Activated T-helper 1 cell treated with Interleukin-2 at 50 U/mL for 16 hours (primary cell): Measurements from ENCODE around the gene KLRB1.
"Not testable (repeated sequence)": the region's sequence is repeated elsewhere in the genome, so short reads cannot be mapped to it uniquely, and the experiment has no call there.

Source experiments
- DNase-seq: peaks from one replicate; pipeline ENCODE4 v3.0.0-alpha.2; 2020; ENCODE audit warnings: low read depth

Gene KLRB1

GRCh38 chr12:9607716-9608115 lies at the start of gene KLRB1:
TSS of gene KLRB1 (minus strand) at chr12:9607916. CDS start at chr12:9607839, 77 bp downstream.
- DNase-seq = no peak

GRCh38 chr12:9651265-9651729 lies 43.6 kb upstream of the KLRB1 start:
- no peak for DNase-seq

GRCh38 chr12:9650151-9650576 lies 42.4 kb upstream of the KLRB1 start:
- no peak for DNase-seq

GRCh38 chr12:9649532-9649940 lies 41.8 kb upstream of the KLRB1 start:
- no peak for DNase-seq

GRCh38 chr12:9648701-9649531 lies 41.2 kb upstream of the KLRB1 start:
- no peak for DNase-seq

DNA sequence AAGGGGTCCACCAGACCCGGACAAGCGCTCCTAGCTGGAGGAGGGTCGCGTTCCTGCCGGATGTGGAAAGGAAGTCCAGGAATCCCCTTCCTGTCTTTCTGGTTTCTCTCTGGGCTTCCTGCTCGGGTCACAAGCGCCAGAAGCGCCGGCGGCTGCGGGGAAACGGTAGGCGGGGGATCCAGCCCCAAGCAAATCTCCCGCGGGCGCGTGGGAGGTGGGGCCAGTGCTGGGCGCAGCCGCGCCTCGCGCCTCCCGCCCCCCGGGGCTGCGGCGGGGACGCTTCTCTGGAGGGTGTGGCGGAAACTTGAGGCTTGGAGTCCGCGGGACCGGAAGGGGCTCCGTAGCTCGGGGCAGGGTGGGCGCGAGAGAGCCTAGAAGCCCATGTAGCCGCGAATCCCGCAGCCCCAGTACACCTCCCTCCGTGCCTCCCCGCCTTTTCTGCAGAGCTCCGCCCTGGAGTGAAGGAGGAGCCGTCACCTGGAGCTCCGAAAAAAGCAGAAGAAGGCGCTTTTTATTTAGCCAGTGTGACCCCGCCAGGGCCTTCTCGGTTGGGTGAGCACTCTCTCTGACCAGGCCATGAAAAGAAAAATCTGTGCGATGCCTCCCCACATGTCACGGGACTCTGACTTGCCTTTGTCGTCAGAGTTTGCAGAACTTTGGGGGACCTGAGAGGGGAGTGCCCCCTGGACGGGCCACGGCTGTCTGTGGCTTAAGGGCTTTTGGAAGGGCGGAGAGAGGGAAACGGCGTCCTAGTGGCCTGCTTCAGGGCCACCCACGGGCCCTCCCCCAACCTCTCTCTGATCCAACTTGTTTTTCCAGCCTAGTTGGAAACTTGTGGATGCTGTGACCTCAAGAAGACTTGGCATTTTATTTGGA lies 40.3 kb upstream of the KLRB1 start:
- peak; percentile 86 for DNase-seq

DNA sequence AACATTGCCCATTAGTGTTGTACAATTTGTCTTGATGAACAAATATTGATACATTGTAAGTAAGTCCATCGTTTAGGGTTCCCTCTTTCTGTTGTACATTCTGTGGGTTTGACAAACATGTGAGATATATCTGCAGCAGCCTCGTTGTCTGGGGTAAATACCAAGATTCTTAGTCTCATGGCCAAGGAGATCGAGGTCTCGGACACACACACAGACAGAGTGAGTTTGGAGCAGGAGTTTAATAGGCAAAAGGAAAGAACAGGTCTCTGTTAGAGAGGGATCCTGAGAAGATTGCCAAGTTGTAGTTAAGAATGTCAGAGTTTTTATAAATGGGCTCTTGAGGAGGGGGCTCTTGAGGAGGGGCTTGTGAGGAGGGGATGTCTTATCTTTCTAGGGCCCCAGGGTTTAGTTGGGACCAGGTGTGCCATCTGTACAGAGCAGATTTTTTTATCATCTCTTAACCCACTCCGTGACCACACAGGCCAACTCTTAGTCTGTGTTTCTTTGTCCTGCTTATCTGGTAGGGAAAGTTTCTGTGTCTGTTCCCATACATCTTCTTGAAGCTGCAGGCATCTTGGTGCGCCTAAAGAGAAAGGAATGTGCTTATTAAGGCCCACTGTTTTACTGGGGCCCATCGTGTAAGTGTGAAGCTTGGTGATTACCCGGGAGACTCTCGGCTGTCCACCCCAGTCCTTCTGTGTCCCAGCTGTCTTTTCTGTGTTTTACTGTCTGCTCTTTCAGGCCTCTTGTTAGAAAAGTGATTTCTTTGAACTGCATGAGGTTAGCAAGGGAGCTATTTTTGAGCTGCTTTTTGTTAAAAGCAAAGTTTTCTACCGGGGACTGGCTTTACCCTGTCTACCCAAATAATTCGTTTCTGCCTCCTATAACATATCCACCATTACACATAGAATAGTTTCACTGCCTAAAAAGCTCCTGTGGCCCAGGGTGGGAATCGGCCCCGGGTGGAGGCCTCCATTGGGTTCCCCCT lies 39.4 kb upstream of the KLRB1 start:
- no peak for DNase-seq

DNA sequence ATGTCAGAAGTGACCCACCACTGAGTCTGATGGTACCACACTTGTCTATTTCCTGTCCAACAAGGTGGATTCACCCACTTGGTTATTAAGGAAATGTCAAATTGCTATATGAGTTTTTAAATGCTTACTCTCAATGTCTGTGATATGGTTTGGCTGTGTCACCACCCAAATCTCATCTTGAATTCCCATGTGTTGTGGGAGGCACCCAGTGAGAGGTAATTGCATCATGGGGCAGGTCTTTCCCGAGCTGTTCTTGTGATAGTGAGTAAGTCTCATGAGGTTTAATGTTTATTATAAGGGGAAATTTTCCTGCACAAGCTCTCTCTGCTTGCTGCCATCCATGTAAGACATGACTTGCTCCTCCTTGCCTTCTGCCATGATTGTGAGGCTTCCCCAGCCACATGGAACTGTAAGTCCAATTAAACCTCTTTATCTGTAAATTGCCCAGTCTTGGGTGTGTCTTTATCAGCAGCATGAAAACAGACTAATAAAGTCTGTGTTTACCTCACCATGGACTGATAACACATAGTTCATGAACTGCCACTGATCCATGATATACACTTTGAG lies 37.4 kb upstream of the KLRB1 start:
- not testable (repeated sequence) for DNase-seq

GRCh38 chr12:9643266-9643660 lies 35.5 kb upstream of the KLRB1 start:
- no peak for DNase-seq

DNA sequence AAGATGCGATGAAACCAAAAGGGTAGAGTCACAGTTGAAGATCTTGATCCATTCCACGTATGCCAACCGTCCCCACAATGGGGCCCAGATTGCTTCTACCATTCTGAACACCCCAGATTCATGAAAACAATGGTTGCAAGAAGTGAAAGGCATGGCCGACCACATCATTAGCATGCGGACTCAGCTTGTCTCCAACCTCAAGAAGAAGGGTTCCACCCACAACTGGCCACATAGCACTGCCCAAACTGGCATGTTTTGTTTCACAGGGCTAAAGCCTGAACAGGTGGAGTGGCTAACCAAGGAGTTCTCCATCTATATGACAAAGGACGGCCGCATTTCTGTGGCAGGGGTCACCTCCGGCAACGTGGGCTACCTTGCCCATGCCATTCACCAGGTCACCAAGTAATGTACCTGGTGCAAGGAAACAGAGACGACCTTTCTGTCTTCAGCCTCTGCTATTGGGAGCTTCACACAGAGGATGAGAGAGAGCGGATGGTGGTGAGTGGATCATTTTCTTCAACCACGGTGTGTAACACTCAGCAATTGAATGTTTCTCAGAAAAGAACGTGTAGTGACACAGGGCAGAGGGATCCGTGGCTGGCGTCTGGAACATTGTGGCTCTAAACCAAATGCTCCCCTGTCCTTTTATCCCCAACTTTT lies 35.0 kb upstream of the KLRB1 start:
- no peak for DNase-seq

GRCh38 chr12:9640024-9640423 lies 32.3 kb upstream of the KLRB1 start:
- no peak for DNase-seq

DNA sequence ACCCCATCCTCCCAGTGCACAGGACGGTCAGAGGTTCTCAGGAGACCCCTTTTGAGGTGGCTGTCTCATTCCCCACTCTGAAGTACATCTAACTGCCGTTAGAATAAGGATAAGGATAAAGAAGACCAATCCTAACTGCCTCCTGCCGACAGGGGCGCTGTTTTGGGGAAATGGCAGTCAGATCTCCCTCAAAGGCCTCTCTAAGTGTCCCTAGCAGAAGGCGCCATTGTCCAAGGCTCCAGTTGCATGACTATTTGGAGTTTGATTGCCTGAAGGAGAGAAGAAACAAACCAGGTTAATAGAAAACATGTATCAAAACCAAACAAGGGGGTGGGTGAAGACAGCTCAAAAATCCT lies 29.1 kb upstream of the KLRB1 start:
- no peak for DNase-seq

- no peak for DNase-seq
Measured at GRCh38 chr12:9636150-9636850, 28.6 kb upstream of the KLRB1 start.

DNA sequence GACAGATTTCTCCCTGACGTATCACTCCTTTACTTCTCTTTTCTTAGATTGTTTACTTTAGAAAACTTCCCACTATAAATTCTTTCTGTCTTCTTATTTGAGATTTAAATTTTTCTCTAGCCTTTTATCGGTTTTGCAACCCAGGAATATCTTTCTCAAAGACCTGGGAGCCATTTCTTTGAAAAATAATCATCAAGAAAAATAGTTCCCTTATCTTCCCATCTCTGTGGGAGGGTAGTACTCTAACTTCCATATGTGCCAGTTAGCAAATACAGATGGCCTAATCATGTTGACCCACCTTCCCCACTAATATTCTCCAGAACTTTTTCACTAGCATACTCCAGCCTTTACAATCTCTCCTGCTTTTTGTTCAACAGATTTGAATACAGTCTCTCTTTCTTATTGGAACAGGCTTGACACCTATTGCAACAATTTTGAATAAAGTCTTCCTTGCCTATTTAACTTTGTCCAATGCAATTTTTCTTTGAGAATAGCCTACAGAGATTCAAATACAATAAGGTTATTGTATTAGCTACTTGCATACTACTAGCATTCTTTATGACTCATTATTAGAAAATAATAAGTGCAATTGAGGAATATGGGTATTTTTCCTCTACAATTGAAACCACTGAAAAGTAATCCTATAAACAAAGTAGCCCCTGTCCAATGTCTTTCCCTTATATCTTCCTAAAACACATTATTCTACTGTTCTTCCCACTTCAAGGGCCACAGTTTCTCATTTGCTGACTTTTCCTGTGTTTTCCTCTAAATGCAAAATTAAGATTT lies 27.4 kb upstream of the KLRB1 start:
- no peak for DNase-seq

DNA sequence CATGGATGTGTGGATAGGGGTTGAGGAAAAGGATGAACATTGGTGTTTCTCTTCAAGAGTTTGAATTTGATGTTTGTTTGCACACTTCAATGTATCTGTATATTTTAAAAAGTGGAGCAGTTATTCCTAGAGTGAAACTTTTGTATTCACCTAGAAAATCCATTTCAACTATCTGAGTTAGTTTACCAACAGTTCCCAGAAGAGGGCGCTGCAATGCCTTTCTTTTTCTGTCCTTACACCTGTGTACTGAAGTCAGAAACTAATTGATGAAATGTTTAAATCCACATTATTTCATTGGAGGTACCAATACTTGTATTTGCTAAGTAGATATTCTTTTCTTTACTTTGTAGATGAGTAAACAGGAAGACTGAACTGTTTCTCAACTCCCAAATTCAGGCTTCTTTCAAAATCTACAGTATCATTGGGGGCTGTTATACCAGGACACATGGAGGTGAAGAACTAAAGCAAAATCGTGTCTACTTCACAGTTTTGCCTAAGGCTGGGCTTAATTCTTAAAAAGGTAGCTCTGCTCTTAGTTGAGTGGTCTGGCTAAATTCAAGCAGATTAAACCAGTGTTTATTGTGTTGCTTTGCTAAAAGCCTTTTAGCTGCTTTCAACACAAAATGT lies 26.6 kb upstream of the KLRB1 start:
- peak; percentile 55 for DNase-seq

DNA sequence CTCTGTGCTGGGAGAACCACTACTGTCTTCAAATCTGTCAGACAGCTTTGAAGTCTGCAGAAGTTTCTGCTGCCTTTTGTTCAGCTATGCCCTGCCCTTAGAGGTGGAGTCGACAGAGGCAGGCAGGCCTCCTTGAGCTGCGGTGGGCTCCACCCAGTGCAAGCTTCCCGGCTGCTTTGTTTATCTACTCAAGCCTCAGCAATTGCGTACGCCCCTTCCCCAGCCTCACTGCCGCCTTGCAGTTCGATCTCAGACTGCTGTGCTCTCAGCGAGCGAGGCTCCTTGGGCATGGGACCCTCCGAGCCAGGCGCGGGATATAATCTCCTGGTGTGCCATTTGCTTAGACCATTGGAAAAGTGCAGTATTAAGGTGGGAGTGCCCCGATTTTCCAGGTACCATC lies 25.1 kb upstream of the KLRB1 start:
- DNase-seq = no peak

DNA sequence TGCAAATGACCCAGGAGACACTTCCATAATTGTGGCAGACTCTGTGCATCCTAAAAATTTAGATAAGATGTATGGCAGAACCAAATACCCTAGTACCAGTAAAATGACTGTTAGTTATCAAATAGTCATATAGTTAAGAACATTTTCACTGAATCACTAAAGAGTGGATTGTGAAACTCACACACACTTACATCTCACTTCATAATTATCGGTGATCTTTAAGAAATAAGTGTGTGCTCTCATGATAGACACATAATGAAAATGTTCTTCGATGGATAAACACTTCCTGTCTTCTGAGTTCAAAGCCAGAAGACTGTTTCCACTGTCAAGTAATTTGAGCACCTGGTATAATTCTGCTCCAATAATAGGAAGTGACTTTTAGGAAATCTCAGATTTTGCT lies 19.1 kb upstream of the KLRB1 start:
- DNase-seq = no peak

GRCh38 chr12:9626291-9626690 lies 18.6 kb upstream of the KLRB1 start:
- DNase-seq = no peak

DNA sequence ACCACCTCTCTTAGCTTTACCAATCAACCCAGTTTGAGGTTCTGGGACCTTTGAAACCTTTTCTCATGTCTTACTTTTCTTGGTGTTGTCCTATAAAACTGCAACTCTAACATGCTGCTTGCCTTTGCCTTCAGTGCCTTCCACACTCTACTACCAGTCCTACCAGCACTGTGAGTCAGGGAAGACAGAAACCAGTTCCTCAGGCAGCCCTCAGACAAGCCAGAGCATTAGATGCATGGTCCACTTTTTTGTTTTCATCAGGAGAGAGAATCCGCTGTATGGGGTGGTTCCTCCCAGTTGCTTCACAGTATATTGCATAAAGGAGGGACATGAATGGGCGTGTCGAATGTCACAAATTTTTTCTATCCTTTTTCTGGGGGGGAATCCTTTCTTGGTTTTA lies 17.3 kb upstream of the KLRB1 start:
- no peak for DNase-seq
